GM10266 (cell line): Measurements from ENCODE around the gene TIGD2.
"Not testable (repeated sequence)": the region's sequence is repeated elsewhere in the genome, so short reads cannot be mapped to it uniquely, and the experiment has no call there.

ENCODE experiments used
- DNase-seq: peaks from one replicate; pipeline ENCODE4 v3.0.0; 2012; ENCODE audit errors: extremely low spot score
- CTCF ChIP-seq: IDR thresholded peaks from 2 replicates; pipeline ENCODE4 v1.5.1; 2012; ENCODE audit warnings: mild to moderate bottlenecking, low read depth; ENCODE audit not compliant: control insufficient read depth, insufficient read depth; ENCODE audit errors: missing control alignments

Gene TIGD2

GRCh38 chr4:89134775-89135319 is 23.5 kb downstream of the TIGD2 start:
- no peak for TF ChIP-seq CTCF
- no peak for DNase-seq

- no peak for TF ChIP-seq CTCF
- DNase-seq: no peak
These were observed 25.2 kb downstream of the TIGD2 start for GRCh38 chr4:89136525-89136924.

GRCh38 chr4:89137231-89137630 is 25.9 kb downstream of the TIGD2 start:
- DNase-seq: no peak
- TF ChIP-seq CTCF: no peak

- no peak for DNase-seq
- no peak for TF ChIP-seq CTCF
These were observed 26.4 kb downstream of the TIGD2 start for GRCh38 chr4:89137695-89138094.

GRCh38 chr4:89140168-89140759 is 28.9 kb downstream of the TIGD2 start:
- no peak for TF ChIP-seq CTCF
- DNase-seq: no peak

GRCh38 chr4:89142691-89143669 is 31.6 kb downstream of the TIGD2 start:
- DNase-seq: peak; percentile 10
- no peak for TF ChIP-seq CTCF

GRCh38 chr4:89144652-89145051 is 33.3 kb downstream of the TIGD2 start:
- DNase-seq: not testable (repeated sequence)
